WI38 (cell line): ENCODE results near the gene B3GNT3.
"Not testable (repeated sequence)": the region's sequence is repeated elsewhere in the genome, so short reads cannot be mapped to it uniquely, and the experiment has no call there.

ENCODE experiments used
- H3K4me3 ChIP-seq: 2 replicates; pipeline ENCODE4 v1.5.1; 2011; ENCODE audit warnings: low read depth, mild to moderate bottlenecking, control low read depth, low read length
- TF ChIP-seq, protein P1 (sequence below): IDR thresholded peaks from 2 replicates; pipeline ENCODE4 v1.5.1; 2012; ENCODE audit warnings: low read depth, mild to moderate bottlenecking, control low read depth, low read length

B3GNT3 gene

DNA sequence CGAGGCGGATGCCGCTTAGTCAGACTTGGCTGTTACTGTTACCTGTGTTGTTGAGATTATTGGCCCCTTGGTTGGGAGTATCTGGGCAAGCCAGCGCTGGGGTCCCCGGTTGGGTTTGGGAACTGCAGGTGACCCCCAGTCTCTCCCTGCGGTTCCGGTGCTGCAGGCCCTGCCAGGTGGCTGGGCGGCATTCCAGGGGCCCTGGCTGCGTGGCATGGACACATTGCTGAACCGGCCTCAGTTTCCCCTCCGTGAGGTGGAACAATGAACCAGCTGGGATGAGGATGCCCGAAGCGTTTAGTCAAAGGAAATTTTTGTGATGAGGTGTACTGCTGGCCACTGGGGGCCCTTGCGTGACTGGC lies 538 bp downstream of the B3GNT3 start:
- TF ChIP-seq, protein P1, sequence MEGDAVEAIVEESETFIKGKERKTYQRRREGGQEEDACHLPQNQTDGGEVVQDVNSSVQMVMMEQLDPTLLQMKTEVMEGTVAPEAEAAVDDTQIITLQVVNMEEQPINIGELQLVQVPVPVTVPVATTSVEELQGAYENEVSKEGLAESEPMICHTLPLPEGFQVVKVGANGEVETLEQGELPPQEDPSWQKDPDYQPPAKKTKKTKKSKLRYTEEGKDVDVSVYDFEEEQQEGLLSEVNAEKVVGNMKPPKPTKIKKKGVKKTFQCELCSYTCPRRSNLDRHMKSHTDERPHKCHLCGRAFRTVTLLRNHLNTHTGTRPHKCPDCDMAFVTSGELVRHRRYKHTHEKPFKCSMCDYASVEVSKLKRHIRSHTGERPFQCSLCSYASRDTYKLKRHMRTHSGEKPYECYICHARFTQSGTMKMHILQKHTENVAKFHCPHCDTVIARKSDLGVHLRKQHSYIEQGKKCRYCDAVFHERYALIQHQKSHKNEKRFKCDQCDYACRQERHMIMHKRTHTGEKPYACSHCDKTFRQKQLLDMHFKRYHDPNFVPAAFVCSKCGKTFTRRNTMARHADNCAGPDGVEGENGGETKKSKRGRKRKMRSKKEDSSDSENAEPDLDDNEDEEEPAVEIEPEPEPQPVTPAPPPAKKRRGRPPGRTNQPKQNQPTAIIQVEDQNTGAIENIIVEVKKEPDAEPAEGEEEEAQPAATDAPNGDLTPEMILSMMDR: no peak
- no peak overlapping the region for H3K4me3 ChIP-seq

DNA sequence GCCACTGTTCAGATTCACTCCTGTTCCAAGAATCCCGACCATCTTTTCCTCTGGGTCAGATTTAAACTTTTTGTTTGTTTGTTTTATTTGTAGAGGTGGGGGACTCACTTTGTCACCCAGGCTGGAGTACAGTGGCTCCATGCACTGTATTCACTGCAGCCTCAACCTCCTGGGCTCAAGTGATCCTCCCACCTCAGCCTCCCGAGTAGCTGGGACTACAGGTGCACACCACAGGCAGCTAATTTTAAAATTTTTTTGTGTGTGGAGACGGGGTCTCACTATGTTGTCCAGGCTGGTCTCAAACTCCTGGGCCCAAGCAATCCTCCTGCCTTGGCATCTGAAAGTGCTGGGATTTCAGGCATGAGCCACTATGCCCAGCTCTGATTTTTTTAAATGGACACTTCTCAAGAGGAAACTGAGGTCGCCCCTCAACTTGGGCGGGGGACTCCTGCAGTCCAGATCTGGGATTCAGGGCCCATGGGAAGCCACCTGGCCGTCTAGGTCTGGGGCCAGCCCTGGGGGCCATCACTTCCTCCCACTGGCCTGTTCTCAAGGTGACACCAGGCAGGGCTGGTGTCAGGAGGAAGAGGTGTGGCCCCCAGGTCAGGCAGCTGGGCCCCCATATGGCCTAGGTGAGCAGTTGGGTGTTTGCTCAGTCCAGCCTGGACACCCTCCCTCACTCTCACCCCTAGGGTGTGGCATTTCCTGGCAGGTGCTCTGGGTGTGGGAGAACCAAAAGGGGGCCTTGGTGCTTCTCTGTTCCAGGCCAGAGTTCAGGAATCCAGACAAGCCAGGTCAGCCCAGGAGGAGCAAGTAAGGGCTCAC lies 1.3 kb downstream of the B3GNT3 start:
- TF ChIP-seq, protein P1: no peak
- no peak overlapping the region for H3K4me3 ChIP-seq

DNA sequence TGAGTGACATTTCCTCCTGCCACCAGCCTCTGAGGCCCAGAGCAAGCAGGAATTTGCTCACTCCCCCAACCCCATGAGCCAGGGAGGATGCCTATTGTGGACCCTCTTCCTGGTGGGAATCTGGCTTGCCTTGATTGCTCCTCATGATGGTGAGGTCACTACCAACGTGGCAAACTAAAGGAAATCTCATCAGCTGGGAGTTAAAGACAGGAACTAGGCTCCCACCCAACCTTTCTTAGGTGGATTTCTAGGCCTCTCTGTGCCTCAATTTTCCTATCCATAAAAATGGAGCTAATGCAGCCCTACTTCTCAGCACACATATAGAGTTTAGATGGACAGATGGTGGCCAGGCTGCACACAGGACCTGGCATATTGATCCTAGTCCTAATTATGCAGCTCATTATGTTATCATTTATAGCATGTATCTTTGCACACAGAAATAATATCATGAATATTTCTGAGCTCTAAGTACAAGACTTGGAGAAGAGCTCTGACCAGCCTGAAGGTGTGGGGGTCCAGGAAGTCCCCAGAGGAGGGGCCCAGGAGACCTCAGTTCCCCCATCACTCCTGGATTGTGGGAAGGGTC lies 2.0 kb downstream of the B3GNT3 start:
- H3K4me3 ChIP-seq: no peak overlapping the region
- TF ChIP-seq, protein P1: no peak

DNA sequence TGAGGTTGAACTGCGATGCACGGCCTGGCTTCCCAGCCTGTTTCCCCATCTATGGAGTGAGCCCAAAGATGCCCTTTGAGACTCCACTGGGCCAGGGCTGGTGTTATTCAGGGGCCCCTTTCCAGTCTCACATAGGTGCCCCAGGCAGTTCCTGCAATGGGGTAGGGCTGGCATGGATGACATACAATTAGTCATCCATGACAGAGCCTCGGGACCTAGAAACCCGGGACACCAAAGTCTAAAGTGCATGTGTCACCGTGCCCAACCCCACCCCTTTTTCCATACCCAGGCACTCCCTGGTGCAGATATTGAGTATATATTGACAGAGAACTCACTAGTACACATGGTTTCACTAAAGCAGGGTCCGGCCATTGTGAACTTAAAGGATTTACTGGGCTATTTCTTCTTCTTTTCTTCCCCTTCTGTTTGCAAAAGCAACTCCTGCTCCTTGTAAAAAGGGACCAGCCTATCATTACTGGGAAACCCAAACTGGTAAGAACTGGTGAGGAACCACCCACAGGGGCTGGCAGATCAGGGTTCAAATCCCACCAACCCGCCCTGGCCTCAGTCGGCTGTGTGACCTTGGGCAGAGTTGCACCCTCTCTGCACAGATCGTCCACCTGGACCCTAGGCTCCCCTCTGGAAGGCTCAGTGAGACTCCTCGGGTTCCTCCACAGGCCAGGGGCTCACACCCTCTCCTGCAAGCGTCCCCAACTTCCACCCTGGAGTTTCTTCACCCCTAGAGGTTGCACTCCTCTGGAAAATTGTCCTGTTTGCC lies 2.7 kb downstream of the B3GNT3 start:
- H3K4me3 ChIP-seq: no peak overlapping the region
- TF ChIP-seq, protein P1: no peak

DNA sequence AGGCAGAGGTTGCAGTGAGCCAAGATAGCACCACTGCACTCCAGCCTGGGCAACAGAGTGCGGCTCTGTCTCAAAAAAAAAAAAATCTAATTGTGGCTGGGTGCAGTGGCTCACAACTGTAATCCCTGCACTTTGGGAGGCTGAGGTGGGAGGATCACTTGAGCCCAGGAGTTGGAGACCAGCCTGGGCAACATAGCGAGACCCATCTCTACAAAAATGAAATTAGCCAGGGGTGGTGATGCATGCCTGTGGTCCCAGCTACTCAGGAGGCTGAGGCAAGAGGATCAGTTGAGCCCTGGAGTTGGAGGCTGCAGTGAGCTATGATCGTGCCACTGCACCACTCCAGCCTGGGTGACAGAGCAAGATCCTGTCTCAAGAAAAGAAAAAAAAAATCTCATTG lies 3.7 kb downstream of the B3GNT3 start:
- not testable (repeated sequence) for H3K4me3 ChIP-seq

DNA sequence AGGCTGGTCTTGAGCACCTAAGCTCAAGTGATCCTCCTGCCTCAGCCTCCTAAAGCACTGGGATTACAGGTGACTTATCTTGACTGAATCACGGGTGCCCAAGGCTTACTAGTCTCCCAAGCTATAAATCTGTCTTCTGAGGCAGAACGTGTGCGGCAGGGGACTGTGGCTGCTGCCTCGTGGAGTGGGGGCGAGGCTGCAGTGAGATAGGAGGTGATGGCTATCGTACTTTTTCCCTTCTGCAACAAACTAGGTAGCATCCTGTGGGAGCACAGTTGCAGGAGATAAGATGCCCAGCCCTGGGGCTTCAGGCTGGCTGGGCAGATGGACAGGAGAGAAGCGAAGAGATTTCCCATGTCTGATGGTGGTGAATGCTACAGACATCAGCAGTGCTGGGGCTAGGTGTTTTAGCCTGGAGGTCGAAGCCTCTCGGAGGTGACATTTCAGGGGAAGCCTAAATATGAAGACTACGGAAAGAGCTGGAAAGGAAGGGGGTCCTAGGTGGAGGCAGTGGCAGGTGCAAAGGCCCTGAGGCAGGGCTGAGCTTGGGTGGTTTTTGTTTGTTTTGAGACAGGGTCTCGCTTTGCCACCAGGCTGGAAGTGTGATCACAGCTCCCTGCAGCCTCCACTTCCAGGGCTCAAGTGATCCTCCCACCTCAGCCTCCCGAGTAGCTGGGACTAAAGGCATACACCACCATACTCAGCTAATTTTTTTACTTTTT lies 7.4 kb downstream of the B3GNT3 start:
- TF ChIP-seq, protein P1: no peak
- H3K4me3 ChIP-seq: no peak overlapping the region

DNA sequence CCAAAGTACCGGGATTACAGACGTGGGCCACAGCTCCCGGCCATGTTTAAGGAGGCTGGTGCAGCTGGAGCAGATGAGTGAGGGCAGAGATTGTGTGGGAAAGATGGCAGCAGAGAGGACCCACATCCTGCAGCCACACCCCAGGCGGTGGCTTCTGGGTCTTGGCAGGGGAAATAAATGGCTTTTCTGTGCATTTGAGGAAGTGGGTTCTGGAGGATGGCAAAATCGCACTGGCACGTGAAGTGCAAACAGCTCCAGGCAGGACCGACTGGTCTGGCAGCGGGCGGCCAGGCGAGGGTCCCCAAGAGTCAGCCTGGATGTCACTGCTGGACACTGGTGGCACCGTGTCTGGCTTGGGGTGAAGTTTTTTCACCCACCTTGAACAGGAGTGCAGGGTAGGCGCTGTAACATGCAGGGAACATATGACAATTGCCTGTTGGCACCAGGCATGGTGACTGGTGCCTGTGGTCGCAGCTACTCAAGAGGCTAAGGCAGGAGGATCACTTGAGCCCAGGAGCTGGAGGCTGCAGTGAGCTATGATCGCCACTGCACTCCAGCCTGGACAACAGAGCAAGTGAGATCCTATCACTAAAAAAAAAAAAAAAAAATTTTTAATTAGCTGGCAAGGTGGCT lies 8.4 kb downstream of the B3GNT3 start:
- no peak overlapping the region for H3K4me3 ChIP-seq
- TF ChIP-seq, protein P1: no peak
